Prostate gland (tissue), 2 donors: Measurements from ENCODE around the gene GADL1. TPM values are rescaled to one million over a fixed set of nuclear protein-coding genes. Genes with fewer than 3 reads are reported as not detected.

Source experiments
- DNase-seq: peaks from one replicate; pipeline ENCODE4 v3.0.0-alpha.2; 2019; ENCODE audit warnings: low spot score
- H3K27ac ChIP-seq, 2 donors: fragments of 200-600 bp; sonication (generic); 2 replicates each; pipeline ENCODE4 v1.5.1; 2017 to 2019
- H3K27me3 ChIP-seq: fragments of 200-600 bp; sonication (generic); replicated peaks from 2 replicates; pipeline ENCODE4 v1.5.1; 2019; ENCODE audit not compliant: insufficient read depth
- H3K36me3 ChIP-seq, 2 donors: fragments of 200-600 bp; sonication (generic); 1 replicate in 1 of 2; 2 replicates in 1 of 2; pipeline versions ENCODE4 v1.5.1 to v1.8.1; 2017 to 2019
- H3K4me1 ChIP-seq: fragments of 200-600 bp; sonication (generic); replicated peaks from 2 replicates; pipeline ENCODE4 v1.5.1; 2019
- H3K4me3 ChIP-seq, 2 donors: fragments of 200-600 bp; sonication (generic); 2 replicates each; pipeline ENCODE4 v1.5.1; 2017 to 2019
- H3K9me3 ChIP-seq: fragments of 200-600 bp; sonication (generic); 2 replicates; pipeline ENCODE4 v1.5.1; 2017
- POLR2A ChIP-seq: fragments of 450-650 bp; IDR thresholded peaks from one replicate; pipeline ENCODE4 v1.6.1; 2016; ENCODE audit warnings: antibody characterized with exemption, mild to moderate bottlenecking
- POLR2AphosphoS5 ChIP-seq: sonication (generic); formaldehyde crosslinking; IDR thresholded peaks from one replicate; pipeline ENCODE4 v1.6.1; 2017; ENCODE audit warnings: antibody characterized with exemption
- WGBS: methylation state at CpG from one replicate; pipeline ENCODE4 v1.1.5; 2018; 5-methylcytosine and 5-hydroxymethylcytosine counted together
- intact Hi-C: fragments of 100-400 bp; cut with DNase I; formaldehyde crosslinking; loops from one replicate; pipeline ENCODE4 v1.14.2; 2022
- total RNA-seq, 2 donors: library from RNA; depleted of rRNA; stranded (reverse); fragments of >200 nt; gene quantifications; one replicate each; pipeline ENCODE4 v1.1.0, GENCODE V29; 2016
- TF ChIP-seq, protein P1 (sequence below), 4 experiments: fragments of 200-600 bp in 2 of 4; fragments of 450-650 bp in 2 of 4; sonication (generic) in 2 of 4; IDR thresholded peaks; 1 replicate in 3 of 4; 2 replicates in 1 of 4; pipeline ENCODE4 v1.5.1; 2016 to 2019; ENCODE audit warnings: antibody characterized with exemption in 4 of 4, mild to moderate bottlenecking in 2 of 4, moderate library complexity in 2 of 4

The GADL1 gene
- total RNA-seq, 2 donors from 2014 or later, result not detected

DNA sequence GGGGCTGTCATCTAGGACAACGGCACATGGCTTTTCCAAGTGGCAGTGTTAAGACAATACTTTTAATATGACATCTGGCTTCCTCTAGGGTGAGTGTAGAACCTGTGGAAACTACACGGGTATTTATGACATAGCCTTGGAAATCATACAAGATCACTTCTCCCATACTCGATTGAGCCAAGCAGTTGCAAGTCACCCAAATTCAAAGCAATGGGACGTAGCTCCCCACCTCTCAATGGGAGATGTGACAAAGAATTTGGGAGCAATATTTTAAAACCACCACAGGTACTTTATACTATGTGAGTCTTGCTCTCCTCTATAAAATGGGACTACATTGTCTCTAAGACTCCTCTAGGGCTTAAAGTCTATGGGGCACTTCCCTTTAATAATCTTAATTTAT, 194.5 kb downstream of the GADL1 start:
- TF ChIP-seq, protein P1, sequence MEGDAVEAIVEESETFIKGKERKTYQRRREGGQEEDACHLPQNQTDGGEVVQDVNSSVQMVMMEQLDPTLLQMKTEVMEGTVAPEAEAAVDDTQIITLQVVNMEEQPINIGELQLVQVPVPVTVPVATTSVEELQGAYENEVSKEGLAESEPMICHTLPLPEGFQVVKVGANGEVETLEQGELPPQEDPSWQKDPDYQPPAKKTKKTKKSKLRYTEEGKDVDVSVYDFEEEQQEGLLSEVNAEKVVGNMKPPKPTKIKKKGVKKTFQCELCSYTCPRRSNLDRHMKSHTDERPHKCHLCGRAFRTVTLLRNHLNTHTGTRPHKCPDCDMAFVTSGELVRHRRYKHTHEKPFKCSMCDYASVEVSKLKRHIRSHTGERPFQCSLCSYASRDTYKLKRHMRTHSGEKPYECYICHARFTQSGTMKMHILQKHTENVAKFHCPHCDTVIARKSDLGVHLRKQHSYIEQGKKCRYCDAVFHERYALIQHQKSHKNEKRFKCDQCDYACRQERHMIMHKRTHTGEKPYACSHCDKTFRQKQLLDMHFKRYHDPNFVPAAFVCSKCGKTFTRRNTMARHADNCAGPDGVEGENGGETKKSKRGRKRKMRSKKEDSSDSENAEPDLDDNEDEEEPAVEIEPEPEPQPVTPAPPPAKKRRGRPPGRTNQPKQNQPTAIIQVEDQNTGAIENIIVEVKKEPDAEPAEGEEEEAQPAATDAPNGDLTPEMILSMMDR (IDR thresholded peaks at IDR 0.05), result no peak
- TF ChIP-seq POLR2A (no peak), POLR2AphosphoS5 (no peak)
- Histone ChIP-seq H3K4me3 (no peak overlapping the region), H3K9me3 (no peaks in the 10 kb centered on the region), H3K36me3 (no peaks in the 10 kb centered on the region), H3K4me1 (no peaks in the 10 kb centered on the region), H3K27me3 (no peaks in the 10 kb centered on the region), H3K27ac (no peak overlapping the region)
- intact Hi-C loops, result no loop called here
- WGBS, result 92% methylated on average over 4 of the region's 4 CpGs
- DNase-seq, result no peak

DNA sequence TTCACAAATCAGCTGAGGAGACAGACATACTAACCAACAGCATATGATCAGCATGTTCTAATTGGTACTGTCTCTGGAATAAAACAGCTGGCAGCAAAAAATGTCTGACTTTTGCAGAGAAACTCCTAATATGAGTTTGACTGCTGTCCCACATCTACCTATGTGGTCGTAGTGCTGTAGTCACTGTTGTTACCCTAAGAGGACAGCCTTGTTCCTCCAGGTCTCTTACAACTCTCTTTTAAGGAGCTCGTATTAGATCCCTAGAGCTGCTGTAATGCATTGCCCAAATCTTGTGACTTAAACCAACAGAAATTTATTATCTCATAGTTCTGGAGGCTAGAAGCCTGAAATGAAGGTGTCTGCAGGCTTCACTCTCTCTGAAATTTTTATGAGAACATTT, 195.9 kb downstream of the GADL1 start:
- 65% methylated on average over 2 of the region's 2 CpGs for WGBS

DNA sequence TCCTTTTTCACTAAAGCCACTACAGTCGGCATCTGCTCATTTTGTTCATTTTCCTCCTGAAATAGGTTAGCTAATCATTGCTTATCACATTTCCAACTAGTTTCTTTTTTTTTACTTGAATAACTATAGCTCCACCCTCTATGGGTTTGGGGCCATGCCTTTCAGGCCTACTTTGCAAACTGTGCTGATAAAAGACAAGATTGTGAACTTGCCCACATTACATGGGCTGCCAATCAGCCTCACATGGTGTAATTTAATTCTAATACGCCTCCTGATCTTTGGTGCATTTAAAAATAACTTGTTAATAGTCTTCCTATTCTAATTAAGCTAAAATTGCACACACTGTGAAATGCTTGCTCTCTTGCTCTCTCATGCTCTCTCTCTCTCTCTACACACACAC, 197.6 kb downstream of the GADL1 start:
- Histone ChIP-seq H3K36me3 (no peaks in the 10 kb centered on the region), H3K27me3 (no peaks in the 10 kb centered on the region), H3K4me1 (no peaks in the 10 kb centered on the region), H3K27ac (no peak overlapping the region), H3K9me3 (no peaks in the 10 kb centered on the region), H3K4me3 (no peak overlapping the region)
- 92% methylated on average over 2 of the region's 2 CpGs for WGBS
- TF ChIP-seq POLR2A (no peak), POLR2AphosphoS5 (no peak)
- TF ChIP-seq, protein P1 (IDR thresholded peaks at IDR 0.05), result no peak
- intact Hi-C loops, result no loop called here
- DNase-seq, result no peak

More for the DNA sequence above, 195.9 kb downstream of the GADL1 start:
- Histone ChIP-seq H3K27me3 (no peaks in the 10 kb centered on the region), H3K27ac (no peak overlapping the region), H3K4me3 (no peak overlapping the region), H3K4me1 (no peaks in the 10 kb centered on the region), H3K9me3 (no peaks in the 10 kb centered on the region), H3K36me3 (no peaks in the 10 kb centered on the region)
- no peak for TF ChIP-seq POLR2A
- TF ChIP-seq, protein P1 (IDR thresholded peaks at IDR 0.05), result no peak
- no peak for TF ChIP-seq POLR2AphosphoS5
- intact Hi-C loops, result no loop called here
- no peak for DNase-seq

DNA sequence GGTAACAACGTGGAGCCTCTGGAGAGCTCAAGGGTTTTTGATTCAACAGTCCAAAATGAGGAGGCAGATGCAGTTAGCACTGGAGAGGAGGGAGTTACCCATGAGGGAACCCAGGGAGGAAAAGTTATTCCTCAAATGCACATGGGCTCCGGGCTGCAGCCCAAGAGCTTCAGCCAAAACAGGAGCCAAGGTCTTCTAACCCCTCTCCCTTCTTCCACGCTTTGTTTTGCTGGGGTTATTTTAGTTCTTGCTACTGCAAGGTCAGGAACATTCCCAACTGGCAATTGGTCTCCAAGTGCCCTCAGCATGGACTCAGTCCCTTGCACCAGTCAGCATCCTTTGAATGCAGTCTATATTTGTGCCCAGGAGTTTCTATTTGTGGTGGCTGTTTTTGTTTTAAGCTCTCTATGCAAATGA, 198.1 kb downstream of the GADL1 start:
- no peak for DNase-seq
- WGBS, result 54% methylated on average over 3 of the region's 3 CpGs
- H3K36me3 ChIP-seq, result no peaks in the 10 kb centered on the region
- H3K4me1 ChIP-seq, result no peaks in the 10 kb centered on the region
- H3K27me3 ChIP-seq, result no peaks in the 10 kb centered on the region
- H3K4me3 ChIP-seq, result no peak overlapping the region
- H3K9me3 ChIP-seq, result no peaks in the 10 kb centered on the region
- H3K27ac ChIP-seq, result no peak overlapping the region
- no peak for TF ChIP-seq POLR2A
- no peak for TF ChIP-seq POLR2AphosphoS5
- TF ChIP-seq, protein P1 (IDR thresholded peaks at IDR 0.05), result no peak
- intact Hi-C loops, result no loop called here

DNA sequence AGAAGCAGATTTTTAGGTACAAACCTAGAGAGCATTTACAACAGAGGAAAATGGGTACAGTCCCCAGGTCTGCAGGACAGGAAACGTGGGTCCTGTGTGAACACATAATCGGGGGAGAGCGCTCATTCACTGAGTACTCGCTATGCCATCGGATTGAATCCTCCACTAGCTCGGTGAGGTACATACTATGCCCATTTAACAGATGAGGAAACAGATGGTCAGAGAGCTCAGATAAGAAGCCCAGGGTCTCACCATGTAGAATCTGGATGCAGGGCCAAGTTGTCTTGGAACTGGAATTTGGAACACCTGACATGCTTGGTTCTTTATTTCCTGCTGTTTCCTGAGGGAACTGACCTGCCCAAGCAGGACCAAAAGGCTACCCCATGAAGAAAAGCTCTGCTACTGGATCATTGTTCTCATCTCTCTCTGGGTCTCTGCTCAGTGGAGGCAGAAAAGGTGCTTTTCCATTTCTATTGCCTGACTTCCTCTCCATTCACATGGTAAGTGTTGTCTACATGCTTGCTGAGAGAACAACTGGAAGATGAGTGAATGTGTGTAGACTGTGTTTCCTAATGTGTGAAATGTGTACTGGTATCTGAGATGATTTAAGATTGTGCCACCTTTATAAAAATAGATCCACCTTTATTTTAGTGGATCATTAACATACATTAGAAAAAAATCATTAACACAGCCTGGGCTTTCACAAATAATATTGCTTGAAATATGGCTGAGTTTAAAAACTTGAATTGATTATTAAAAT, 199.0 kb downstream of the GADL1 start:
- 91% methylated on average over 6 of the region's 6 CpGs for WGBS

More for the DNA sequence above, 199.0 kb downstream of the GADL1 start:
- Histone ChIP-seq H3K4me1 (no peaks in the 10 kb centered on the region), H3K4me3 (no peak overlapping the region), H3K9me3 (no peaks in the 10 kb centered on the region), H3K27ac (no peak overlapping the region), H3K36me3 (no peaks in the 10 kb centered on the region), H3K27me3 (no peaks in the 10 kb centered on the region)
- no peak for TF ChIP-seq POLR2A
- no peak for TF ChIP-seq POLR2AphosphoS5
- TF ChIP-seq, protein P1 (IDR thresholded peaks at IDR 0.05), result no peak
- intact Hi-C loops, result no loop called here
- DNase-seq, result no peak
